ENCODE data around the gene DCAF11. TPM values are rescaled to one million over a fixed set of nuclear protein-coding genes. Genes with fewer than 3 reads are reported as not detected.

DCAF11 gene
- total and polyA plus RNA-seq, 4 experiments from 2014 or later: 71.5 to 93.4 (median 75.4) TPM

DNA sequence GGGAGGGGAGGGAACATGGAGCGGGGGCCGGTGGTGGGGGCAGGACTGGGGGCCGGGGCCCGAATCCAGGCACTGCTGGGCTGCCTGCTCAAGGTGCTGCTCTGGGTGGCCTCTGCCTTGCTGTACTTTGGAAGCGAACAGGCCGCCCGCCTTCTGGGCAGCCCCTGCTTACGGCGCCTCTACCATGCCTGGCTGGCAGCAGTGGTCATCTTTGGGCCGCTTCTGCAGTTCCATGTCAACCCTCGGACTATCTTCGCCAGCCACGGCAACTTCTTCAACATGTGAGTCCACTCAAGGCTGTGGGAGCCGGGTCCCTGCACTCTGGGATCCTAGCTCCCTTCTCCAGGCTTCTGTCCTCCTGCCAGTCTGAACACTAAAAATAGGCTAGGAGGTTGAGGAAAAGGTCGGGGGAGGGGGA lies 17.0 kb downstream of the DCAF11 start:
- ChIA-PET CTCF (ENCODE audit: partially characterized antibody) (interaction anchor here (1.2 to 2.6 kb wide), 3 partner anchors 16 to 74 kb away, joined by 4 to 15 read pairs (median 5); partner anchors contain the start of genes DCAF11 and NRL), POLR2A (ENCODE audit: partially characterized antibody) (interaction anchor here (0.6 to 16.1 kb wide), 6 partner anchors 10 to 322 kb away, joined by 3 to 347 read pairs (median 4); partner anchors contain the start of genes CARMIL3, DCAF11, EMC9 and IRF9)
- DNase-seq: no peak
- Mint-ChIP-seq H3K27ac (peak overlapping the region; percentile 84 to 96 (median 87)), H3K27me3 (no peaks in the 10 kb centered on the region), H3K4me1 (peaks cover 20 to 35% (median 26%) of the 10 kb centered on the region in 4 donors), H3K36me3 (peaks cover 0 to 3% of the 10 kb centered on the region in 2 donors), H3K9me3 (peaks cover 0 to 2% (median 0%) of the 10 kb centered on the region in 8 donors), H3K4me3 (peak overlapping the region in 3 of 8 donors; percentile 35 to 57 (median 51))
- Histone ChIP-seq H3K27me3 (ENCODE audit: insufficient read depth, low read length) (no peaks in the 10 kb centered on the region), H3K9me3 (ENCODE audit: control insufficient read depth in 1 of 2, low read length in 2 of 2) (no peaks in the 10 kb centered on the region), H3K36me3 (ENCODE audit: insufficient read depth, low read length) (no peaks in the 10 kb centered on the region), H3K27ac (ENCODE audit: low read depth, low read length) (no peak overlapping the region), H3K4me3 (ENCODE audit: low read length in 2 of 2) (no peak overlapping the region), H3K4me1 (ENCODE audit: insufficient read depth, low read length) (peaks cover 25% of the 10 kb centered on the region)
- intact Hi-C loops (cut with micrococcal nuclease): no loop called here

- H3K36me3 Mint-ChIP-seq: peaks cover 2 to 9% of the 10 kb centered on the region in 2 donors
- Histone ChIP-seq H3K4me3 (ENCODE audit: low read length in 2 of 2) (no peak overlapping the region), H3K4me1 (ENCODE audit: insufficient read depth, low read length) (peaks cover 32% of the 10 kb centered on the region), H3K9me3 (ENCODE audit: control insufficient read depth in 1 of 2, low read length in 2 of 2) (no peaks in the 10 kb centered on the region), H3K27me3 (ENCODE audit: insufficient read depth, low read length) (no peaks in the 10 kb centered on the region), H3K36me3 (ENCODE audit: insufficient read depth, low read length) (peaks cover 2% of the 10 kb centered on the region), H3K27ac (ENCODE audit: low read depth, low read length) (peak overlapping the region; percentile 41)
- no peaks in the 10 kb centered on the region for H3K27me3 Mint-ChIP-seq
- peak overlapping the region; percentile 85 to 96 (median 90) for H3K27ac Mint-ChIP-seq
- CTCF ChIA-PET (ENCODE audit: partially characterized antibody): interaction anchor here (1.2 to 2.6 kb wide), 5 partner anchors 16 to 74 kb away, joined by 4 to 15 read pairs (median 4); partner anchors contain the start of genes DCAF11, IRF9 and NRL
- intact Hi-C loops (cut with micrococcal nuclease): no loop called here
- POLR2A ChIA-PET (ENCODE audit: partially characterized antibody): interaction anchor here (0.6 to 16.1 kb wide), 9 partner anchors 9 to 321 kb away, joined by 3 to 347 read pairs (median 5); partner anchors contain the start of genes CARMIL3, DCAF11, EMC9 and IPO4
- H3K4me1 Mint-ChIP-seq: peaks cover 25 to 41% (median 32%) of the 10 kb centered on the region in 4 donors
- H3K9me3 Mint-ChIP-seq: peaks cover 0 to 2% (median 0%) of the 10 kb centered on the region in 8 donors
- peak in 4 of 5 donors; percentile 32 to 57 (median 34) for DNase-seq
- peak overlapping the region; percentile 47 to 87 (median 60) for H3K4me3 Mint-ChIP-seq
These were observed 17.6 kb downstream of the DCAF11 start for GRCh38 chr14:24132061-24132685.

DNA sequence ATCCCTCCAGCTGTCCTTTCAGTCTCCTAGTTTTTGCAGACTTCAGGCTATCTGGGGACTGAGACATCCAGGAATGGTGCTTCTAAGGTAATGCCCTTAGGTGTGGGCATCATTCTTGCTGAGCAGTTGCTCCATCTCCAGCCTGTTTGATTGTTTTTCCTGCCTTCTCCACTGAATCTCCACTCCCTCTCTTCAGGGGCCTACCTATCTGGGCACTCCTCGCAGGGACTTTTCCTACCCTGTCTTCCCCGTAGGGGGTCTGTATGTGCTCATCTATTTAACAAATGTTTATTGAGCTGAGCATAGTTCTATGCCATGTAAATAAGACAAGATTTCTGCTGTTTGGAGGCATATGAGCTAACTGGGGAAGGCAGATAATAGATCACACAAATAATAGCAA lies 18.4 kb downstream of the DCAF11 start:
- no peak for DNase-seq
- peaks cover 40% of the 10 kb centered on the region for H3K4me1 ChIP-seq (ENCODE audit: insufficient read depth, low read length)
- H3K36me3 Mint-ChIP-seq: peaks cover 7 to 14% of the 10 kb centered on the region in 2 donors
- intact Hi-C loops (cut with micrococcal nuclease): no loop called here
- H3K27me3 ChIP-seq (ENCODE audit: insufficient read depth, low read length): no peaks in the 10 kb centered on the region
- no peaks in the 10 kb centered on the region for H3K27me3 Mint-ChIP-seq
- peak overlapping the region; percentile 85 to 96 (median 90) for H3K27ac Mint-ChIP-seq
- no peaks in the 10 kb centered on the region for H3K9me3 ChIP-seq (ENCODE audit: control insufficient read depth in 1 of 2, low read length in 2 of 2)
- CTCF ChIA-PET (ENCODE audit: partially characterized antibody): interaction anchor here (1.2 to 6.4 kb wide), 5 partner anchors 17 to 43 kb away, joined by 4 to 53 read pairs (median 5); partner anchors contain the start of genes DCAF11, IRF9 and NRL
- no peak overlapping the region for H3K4me3 ChIP-seq (ENCODE audit: low read length in 2 of 2)
- H3K4me3 Mint-ChIP-seq: peak overlapping the region in 4 of 8 donors; percentile 60 to 87 (median 63)
- POLR2A ChIA-PET (ENCODE audit: partially characterized antibody): interaction anchor here (1.0 to 16.1 kb wide), 7 partner anchors 8 to 81 kb away, joined by 4 to 347 read pairs (median 7); partner anchors contain the start of genes CARMIL3, DCAF11, EMC9 and IPO4
- peaks cover 0 to 2% (median 0%) of the 10 kb centered on the region in 8 donors for H3K9me3 Mint-ChIP-seq
- H3K36me3 ChIP-seq (ENCODE audit: insufficient read depth, low read length): peaks cover 10% of the 10 kb centered on the region
- peaks cover 26 to 48% (median 35%) of the 10 kb centered on the region in 4 donors for H3K4me1 Mint-ChIP-seq
- peak overlapping the region; percentile 41 for H3K27ac ChIP-seq (ENCODE audit: low read depth, low read length)

DNA sequence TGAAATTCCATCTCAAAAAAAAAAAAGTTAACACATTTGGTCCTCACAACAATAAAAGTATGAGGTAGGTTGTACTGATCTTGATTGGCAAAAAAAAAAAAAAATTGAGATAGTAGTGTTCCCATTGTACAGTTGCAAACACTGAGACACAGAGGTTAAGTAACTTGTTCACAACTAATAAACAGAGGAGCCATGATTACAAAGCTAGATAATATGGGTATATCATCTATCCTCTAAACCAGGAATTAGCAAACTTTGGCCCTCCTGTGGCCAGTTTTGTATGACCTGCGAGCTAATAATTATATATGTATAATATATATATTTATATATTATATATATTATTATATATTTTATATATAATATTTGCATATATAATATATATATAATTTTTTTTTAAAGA lies 19.2 kb downstream of the DCAF11 start:
- H3K4me1 ChIP-seq (ENCODE audit: insufficient read depth, low read length): peaks cover 47% of the 10 kb centered on the region
- Mint-ChIP-seq H3K4me1 (peaks cover 29 to 56% (median 41%) of the 10 kb centered on the region in 4 donors), H3K27ac (no peak overlapping the region), H3K4me3 (peak overlapping the region in 2 of 8 donors; percentile 8 to 46), H3K27me3 (no peaks in the 10 kb centered on the region), H3K9me3 (peaks cover 0 to 4% (median 0%) of the 10 kb centered on the region in 8 donors), H3K36me3 (peaks cover 11 to 22% of the 10 kb centered on the region in 2 donors)
- no peak for DNase-seq
- no peak overlapping the region for H3K4me3 ChIP-seq (ENCODE audit: low read length in 2 of 2)
- POLR2A ChIA-PET (ENCODE audit: partially characterized antibody): interaction anchor here (0.7 to 16.1 kb wide), 5 partner anchors 13 to 61 kb away, joined by 3 to 347 read pairs (median 8); partner anchors contain the start of genes DCAF11, IPO4, NRL and PSME2
- no peak overlapping the region for H3K27ac ChIP-seq (ENCODE audit: low read depth, low read length)
- H3K9me3 ChIP-seq (ENCODE audit: control insufficient read depth in 1 of 2, low read length in 2 of 2): no peaks in the 10 kb centered on the region
- no peaks in the 10 kb centered on the region for H3K27me3 ChIP-seq (ENCODE audit: insufficient read depth, low read length)
- H3K36me3 ChIP-seq (ENCODE audit: insufficient read depth, low read length): peaks cover 16% of the 10 kb centered on the region
- intact Hi-C loops (cut with micrococcal nuclease): no loop called here
- CTCF ChIA-PET (ENCODE audit: partially characterized antibody): interaction anchor here (0.7 to 6.4 kb wide), 5 partner anchors 18 to 27 kb away, joined by 4 to 53 read pairs (median 5); partner anchors contain the start of genes DCAF11, IRF9 and NRL

DNA sequence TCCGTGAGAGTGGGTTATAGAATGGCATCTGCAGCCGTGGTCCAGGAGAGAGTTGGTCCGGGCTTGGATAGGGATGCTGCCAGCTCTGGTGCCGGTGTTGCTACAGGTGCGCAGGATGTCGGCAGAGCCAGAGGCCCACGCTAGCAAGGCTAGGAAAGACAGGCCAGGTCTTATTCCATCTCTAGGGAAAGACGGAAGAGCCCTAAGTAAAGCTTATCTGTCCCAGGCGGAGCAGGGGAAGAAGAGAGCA lies 20.9 kb downstream of the DCAF11 start:
- no peaks in the 10 kb centered on the region for H3K27me3 ChIP-seq (ENCODE audit: insufficient read depth, low read length)
- intact Hi-C loops (cut with micrococcal nuclease): no loop called here
- no peaks in the 10 kb centered on the region for H3K9me3 ChIP-seq (ENCODE audit: control insufficient read depth in 1 of 2, low read length in 2 of 2)
- peak overlapping the region; percentile 84 for H3K27ac ChIP-seq (ENCODE audit: low read depth, low read length)
- peaks cover 22% of the 10 kb centered on the region for H3K36me3 ChIP-seq (ENCODE audit: insufficient read depth, low read length)
- peak overlapping the region; percentile 86 to 96 (median 94) for H3K27ac Mint-ChIP-seq
- ChIA-PET POLR2A (ENCODE audit: partially characterized antibody) (interaction anchor here (0.7 to 16.1 kb wide), 26 partner anchors 9 to 815 kb away, joined by 3 to 347 read pairs (median 11); partner anchors contain the start of genes CARMIL3, CBLN3, CHMP4A and DCAF11), CTCF (ENCODE audit: partially characterized antibody) (interaction anchor here (0.7 to 6.4 kb wide), 12 partner anchors 11 to 198 kb away, joined by 3 to 53 read pairs (median 4); partner anchors contain the start of genes CIDEB, DCAF11, IRF9 and NRL)
- peak overlapping the region; percentile 11 to 87 for H3K4me3 ChIP-seq (ENCODE audit: low read length in 2 of 2)
- peaks cover 23 to 32% of the 10 kb centered on the region in 2 donors for H3K36me3 Mint-ChIP-seq
- peaks cover 59% of the 10 kb centered on the region for H3K4me1 ChIP-seq (ENCODE audit: insufficient read depth, low read length)
- peaks cover 0 to 4% (median 0%) of the 10 kb centered on the region in 8 donors for H3K9me3 Mint-ChIP-seq
- no peaks in the 10 kb centered on the region for H3K27me3 Mint-ChIP-seq
- no peak for DNase-seq
- H3K4me3 Mint-ChIP-seq: peak overlapping the region; percentile 87 to 94 (median 91)
- peaks cover 37 to 70% (median 54%) of the 10 kb centered on the region in 4 donors for H3K4me1 Mint-ChIP-seq

DNA sequence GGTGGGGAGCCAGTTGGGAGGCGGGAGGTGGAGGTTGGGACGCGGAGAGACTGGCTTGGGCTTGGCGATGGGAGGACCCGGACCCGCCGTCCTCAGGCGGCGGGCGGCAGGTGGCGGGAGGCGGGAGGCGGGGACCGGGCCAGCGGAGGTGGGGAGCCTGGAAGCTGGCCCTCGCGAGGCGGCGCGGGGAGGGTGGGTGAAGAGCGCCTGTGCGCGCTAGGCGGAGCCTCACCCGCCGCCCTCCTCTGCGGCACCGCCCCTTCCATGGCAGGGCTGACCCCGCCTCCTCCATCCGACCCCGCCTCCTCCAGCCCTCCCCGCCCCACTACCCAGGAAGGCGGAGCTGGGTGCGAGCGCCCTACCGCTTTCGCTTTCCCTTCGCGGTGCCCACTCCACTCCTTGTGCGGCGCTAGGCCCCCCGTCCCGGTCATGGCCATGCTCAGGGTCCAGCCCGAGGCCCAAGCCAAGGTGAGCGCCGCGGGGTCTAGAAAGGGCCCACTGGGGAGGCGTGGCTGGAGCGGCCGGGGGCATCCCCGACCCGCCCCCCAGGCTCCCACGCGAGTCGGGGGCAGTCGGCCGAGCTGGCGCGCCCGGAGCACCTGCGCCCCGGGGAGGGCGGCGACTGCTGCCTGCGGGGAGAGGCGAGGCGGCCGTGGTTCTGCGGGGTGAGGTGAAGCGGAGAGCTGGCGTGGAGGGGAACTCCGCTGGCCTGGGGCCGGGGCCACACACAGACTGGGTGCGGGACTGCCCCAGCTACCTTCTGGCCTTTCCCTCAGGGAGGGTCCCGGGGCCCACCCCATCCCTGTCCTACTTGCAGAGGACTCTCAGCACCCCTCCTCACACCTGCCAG lies 21.5 kb downstream of the DCAF11 start, which contains the start of gene PSME1:
Gene PSME1 (plus strand): TSS at position 361 of the 850 bp plus-strand sequence. CDS start 69 bp downstream, at position 430.
- Histone ChIP-seq H3K27ac (ENCODE audit: low read depth, low read length) (peak within 1 kb of the TSS; percentile 84), H3K4me3 (ENCODE audit: low read length in 2 of 2) (peak within 1 kb of the TSS; percentile 30 to 87), H3K27me3 (ENCODE audit: insufficient read depth, low read length) (no peaks in the 10 kb centered on the region), H3K9me3 (ENCODE audit: control insufficient read depth in 1 of 2, low read length in 2 of 2) (no peaks in the 10 kb centered on the region), H3K36me3 (ENCODE audit: insufficient read depth, low read length) (peaks cover 22% of the 10 kb centered on the region), H3K4me1 (ENCODE audit: insufficient read depth, low read length) (peaks cover 59% of the 10 kb centered on the region)
- DNase-seq: peak; percentile 92 to 94 (median 93)
- peaks cover 35 to 70% (median 55%) of the 10 kb centered on the region in 4 donors for H3K4me1 Mint-ChIP-seq
- no peaks in the 10 kb centered on the region for H3K27me3 Mint-ChIP-seq
- POLR2A ChIA-PET (ENCODE audit: partially characterized antibody): interaction anchor here (0.6 to 16.1 kb wide), 27 partner anchors 10 to 815 kb away, joined by 3 to 347 read pairs (median 9); partner anchors contain the start of genes CARMIL3, CBLN3, CHMP4A and DCAF11
- peak within 1 kb of the TSS; percentile 87 to 94 (median 92) for H3K4me3 Mint-ChIP-seq
- H3K36me3 Mint-ChIP-seq: peaks cover 23 to 35% of the 10 kb centered on the region in 2 donors
- H3K27ac Mint-ChIP-seq: peak within 1 kb of the TSS; percentile 88 to 96 (median 94)
- peaks cover 0 to 4% (median 0%) of the 10 kb centered on the region in 8 donors for H3K9me3 Mint-ChIP-seq
- intact Hi-C loops (cut with micrococcal nuclease): loop anchor here (1.0 to 2.0 kb wide), 4 partner anchors 11 to 579 kb away; partner anchors contain the start of genes DCAF11, IRF9, NRL and RNF31
- CTCF ChIA-PET (ENCODE audit: partially characterized antibody): interaction anchor here (0.7 to 6.4 kb wide), 14 partner anchors 10 to 198 kb away, joined by 3 to 53 read pairs (median 5); partner anchors contain the start of genes CIDEB, DCAF11, IRF9 and NRL

Data from CD4-positive, alpha-beta memory T cell (primary cell).